Embryonic facial prominence (tissue), 1 donor: ENCODE measurements around the gene ZNF22.

Experiments
- DNase-seq: peaks from one replicate; pipeline ENCODE4 v3.0.0-alpha.2; 2016; ENCODE audit errors: extremely low spot score

ZNF22 gene

GRCh38 chr10:45015590-45015989 is 14.9 kb downstream of the ZNF22 start:
- no peak for DNase-seq

- no peak for DNase-seq
These were observed 22.7 kb downstream of the ZNF22 start for GRCh38 chr10:45023426-45023825.

- no peak for DNase-seq
These were observed 33.6 kb downstream of the ZNF22 start for GRCh38 chr10:45034301-45034700.

GRCh38 chr10:45035673-45036072 is 35.0 kb downstream of the ZNF22 start:
- no peak for DNase-seq

- DNase-seq = no peak
These were observed 40.3 kb downstream of the ZNF22 start for GRCh38 chr10:45040921-45041542.

GRCh38 chr10:45044290-45044689 is 43.6 kb downstream of the ZNF22 start:
- no peak for DNase-seq

- DNase-seq = no peak
These were observed 50.0 kb downstream of the ZNF22 start for GRCh38 chr10:45050551-45051235.

GRCh38 chr10:45052700-45053099 is 52.0 kb downstream of the ZNF22 start:
- DNase-seq = no peak

GRCh38 chr10:45053569-45054100 is 52.9 kb downstream of the ZNF22 start:
- DNase-seq = no peak
